HG03432 (cell line): ENCODE data around the gene HSPB9.
"Not testable (repeated sequence)": the region's sequence is repeated elsewhere in the genome, so short reads cannot be mapped to it uniquely, and the experiment has no call there.

ENCODE experiments used
- ATAC-seq: cut with Tn5 transposase; IDR thresholded peaks from one replicate; pipeline ENCODE4 v1.9.1; 2021; ENCODE audit warnings: mild to moderate bottlenecking, moderate library complexity; ENCODE audit not compliant: unreplicated experiment

HSPB9 gene

GRCh38 chr17:42141382-42141781, 18.8 kb downstream of the HSPB9 start:
- no peak for ATAC-seq

- ATAC-seq = no peak
Measured at GRCh38 chr17:42142371-42142896, 19.8 kb downstream of the HSPB9 start.

- ATAC-seq = not testable (repeated sequence)
Measured at GRCh38 chr17:42143138-42143537, 20.5 kb downstream of the HSPB9 start.

GRCh38 chr17:42146911-42147607, 24.5 kb downstream of the HSPB9 start:
- ATAC-seq = no peak

- ATAC-seq = no peak
Measured at GRCh38 chr17:42153919-42154742, 31.5 kb downstream of the HSPB9 start.

- ATAC-seq = no peak
Measured at GRCh38 chr17:42155614-42156045, 33.0 kb downstream of the HSPB9 start.

- no peak for ATAC-seq
Measured at GRCh38 chr17:42159796-42160530, 37.4 kb downstream of the HSPB9 start.

- no peak for ATAC-seq
Measured at GRCh38 chr17:42160531-42160910, 37.9 kb downstream of the HSPB9 start.

- ATAC-seq = no peak
Measured at GRCh38 chr17:42163113-42163512, 40.5 kb downstream of the HSPB9 start.

GRCh38 chr17:42163696-42164407, 41.2 kb downstream of the HSPB9 start:
- no peak for ATAC-seq

- no peak for ATAC-seq
Measured at GRCh38 chr17:42165751-42166150, 43.1 kb downstream of the HSPB9 start.

- no peak for ATAC-seq
Measured at GRCh38 chr17:42166196-42166763, 43.7 kb downstream of the HSPB9 start.

GRCh38 chr17:42167807-42168206, 45.2 kb downstream of the HSPB9 start:
- no peak for ATAC-seq

- no peak for ATAC-seq
Measured at GRCh38 chr17:42169351-42169750, 46.7 kb downstream of the HSPB9 start.

- no peak for ATAC-seq
Measured at GRCh38 chr17:42171831-42172230, 49.2 kb downstream of the HSPB9 start.
